Measurements from ENCODE around the gene MST1. TPM values are rescaled to one million over a fixed set of nuclear protein-coding genes. Genes with fewer than 3 reads are reported as not detected.

The MST1 gene
- total and polyA plus RNA-seq, 2 of the 8 experiments (the other 6 are each of a cell fraction or from before 2014, with no cell fraction given): 6.2 to 9.5 TPM

- TF ChIP-seq NRF1 (IDR thresholded peaks at IDR 0.05; ENCODE audit: low read depth, low read length) (no peak), POU5F1 (IDR thresholded peaks at IDR 0.05; ENCODE audit: low read depth, low read length) (no peak), CHD2 (IDR thresholded peaks at IDR 0.05; ENCODE audit: low read length) (no peak), BACH1 (IDR thresholded peaks at IDR 0.05; ENCODE audit: low read length) (no peak), TAF1 (IDR thresholded peaks at IDR 0.05; ENCODE audit: low read depth, low read length) (no peak), JUND (IDR thresholded peaks at IDR 0.05; ENCODE audit: low read length) (no peak), TCF12 (IDR thresholded peaks at IDR 0.05; ENCODE audit: low read depth, low read length) (no peak)
Observed at GRCh38 chr3:49713336-49714105, 24.2 kb upstream of the MST1 start (continued).
